ENCODE data around the gene SEMA4D. TPM values are rescaled to one million over a fixed set of nuclear protein-coding genes. Genes with fewer than 3 reads are reported as not detected.

SEMA4D gene
- total RNA-seq, 2 donors from 2014 or later, result 42.8 to 51.0 TPM

GRCh38 chr9:89427621-89428221, 70.2 kb downstream of the SEMA4D start:
- H3K9ac ChIP-seq (ENCODE audit: extremely low read depth, low read length, poor library complexity, severe bottlenecking), result no peak overlapping the region
- Mint-ChIP-seq H3K27me3 (ENCODE audit: insufficient read depth) (no peaks in the 10 kb centered on the region), H3K9me3 (peaks cover 3% of the 10 kb centered on the region), H3K4me3 (no peak overlapping the region), H3K27ac (no peak overlapping the region), H3K36me3 (ENCODE audit: low read depth) (peaks cover 8% of the 10 kb centered on the region), H3K4me1 (peaks cover 8% of the 10 kb centered on the region)
- no peaks in the 10 kb centered on the region for H3K9me3 ChIP-seq (ENCODE audit: control insufficient read depth, low read length)
- no peaks in the 10 kb centered on the region for H3K27me3 ChIP-seq (ENCODE audit: control insufficient read depth, insufficient read depth, low read length, poor library complexity, severe bottlenecking)
- H3K27ac ChIP-seq (ENCODE audit: low read depth, low read length), result no peak overlapping the region
- TF ChIP-seq CTCF (conservative IDR thresholded peaks at IDR 0.05), result peak; percentile 37
- H3K4me3 ChIP-seq (ENCODE audit: low read length), result no peak overlapping the region
- WGBS, 2 experiments (ENCODE audit: insufficient coverage in 1 of 2, insufficient read length in 1 of 2), result 90 to 92% methylated on average over 13 to 17 of the region's 17 CpGs
- DNase-seq, result no peak
- no peaks in the 10 kb centered on the region for H3K4me1 ChIP-seq (ENCODE audit: control insufficient read depth, insufficient read depth, low read length)
- H3K36me3 ChIP-seq (ENCODE audit: control insufficient read depth, insufficient read depth, low read length), result no peaks in the 10 kb centered on the region

DNA sequence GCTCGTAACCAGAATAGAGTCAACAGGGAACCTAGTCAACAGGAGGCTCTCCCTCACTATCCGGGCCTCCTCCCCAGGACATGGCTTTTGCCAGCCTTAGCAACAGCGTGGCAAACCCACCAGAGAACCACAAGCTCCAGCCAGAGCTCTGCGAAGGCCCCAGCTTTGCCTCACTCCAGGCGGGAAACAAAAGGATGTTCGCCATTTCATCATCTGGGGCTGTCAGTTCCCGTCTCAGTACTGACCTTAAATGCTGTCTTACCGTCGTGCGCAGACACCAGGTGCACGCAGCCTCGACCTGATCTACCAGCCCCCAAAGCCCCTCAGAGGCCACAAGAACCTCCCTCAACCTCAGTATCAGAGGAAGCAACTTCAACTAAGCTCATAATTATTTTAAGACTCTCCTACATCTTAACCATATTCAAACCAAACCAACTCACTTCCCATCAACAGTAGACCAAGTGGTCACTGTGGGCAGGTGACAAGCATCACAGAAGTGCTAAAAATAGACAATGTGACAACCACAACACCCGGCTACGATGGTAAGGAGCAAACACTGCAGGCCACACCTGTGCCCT, 71.4 kb downstream of the SEMA4D start:
- DNase-seq, result no peak
- Mint-ChIP-seq H3K9me3 (peaks cover 3% of the 10 kb centered on the region), H3K4me3 (no peak overlapping the region), H3K27ac (no peak overlapping the region), H3K27me3 (ENCODE audit: insufficient read depth) (no peaks in the 10 kb centered on the region), H3K4me1 (peaks cover 8% of the 10 kb centered on the region), H3K36me3 (ENCODE audit: low read depth) (peaks cover 8% of the 10 kb centered on the region)
- no peaks in the 10 kb centered on the region for H3K9me3 ChIP-seq (ENCODE audit: control insufficient read depth, low read length)
- H3K9ac ChIP-seq (ENCODE audit: extremely low read depth, low read length, poor library complexity, severe bottlenecking), result no peak overlapping the region
- no peak overlapping the region for H3K27ac ChIP-seq (ENCODE audit: low read depth, low read length)
- WGBS, 2 experiments (ENCODE audit: insufficient coverage in 1 of 2, insufficient read length in 1 of 2), result 83 to 85% methylated on average over 12 to 14 of the region's 14 CpGs
- H3K4me1 ChIP-seq (ENCODE audit: control insufficient read depth, insufficient read depth, low read length), result no peaks in the 10 kb centered on the region
- H3K36me3 ChIP-seq (ENCODE audit: control insufficient read depth, insufficient read depth, low read length), result no peaks in the 10 kb centered on the region
- no peaks in the 10 kb centered on the region for H3K27me3 ChIP-seq (ENCODE audit: control insufficient read depth, insufficient read depth, low read length, poor library complexity, severe bottlenecking)
- TF ChIP-seq CTCF (conservative IDR thresholded peaks at IDR 0.05), result no peak
- no peak overlapping the region for H3K4me3 ChIP-seq (ENCODE audit: low read length)

DNA sequence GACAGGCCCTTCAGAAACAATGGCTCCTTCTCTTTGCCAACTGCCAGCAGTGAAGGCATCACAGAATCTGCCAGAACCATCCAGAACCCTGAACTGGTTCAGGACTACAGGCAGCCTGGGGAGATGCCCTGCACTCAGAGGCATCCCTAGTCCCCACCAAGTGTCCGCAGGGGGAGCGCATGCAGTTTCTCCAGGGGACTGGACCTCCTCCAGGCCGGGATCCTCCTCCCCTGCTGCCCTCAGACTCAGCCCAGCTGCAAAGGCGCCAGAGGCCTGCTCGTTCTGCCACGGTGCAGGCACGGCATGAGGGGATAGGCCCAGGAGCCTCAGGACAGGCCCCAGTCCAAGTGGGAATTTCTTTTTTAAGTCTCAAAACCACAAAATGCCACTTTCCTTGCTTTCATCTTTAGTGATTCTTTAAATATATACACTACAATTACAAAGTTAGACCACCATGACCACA, 72.0 kb downstream of the SEMA4D start:
- H3K4me1 Mint-ChIP-seq, result peaks cover 8% of the 10 kb centered on the region
- Histone ChIP-seq H3K27ac (ENCODE audit: low read depth, low read length) (no peak overlapping the region), H3K9ac (ENCODE audit: extremely low read depth, low read length, poor library complexity, severe bottlenecking) (no peak overlapping the region), H3K27me3 (ENCODE audit: control insufficient read depth, insufficient read depth, low read length, poor library complexity, severe bottlenecking) (no peaks in the 10 kb centered on the region), H3K36me3 (ENCODE audit: control insufficient read depth, insufficient read depth, low read length) (no peaks in the 10 kb centered on the region), H3K4me3 (ENCODE audit: low read length) (no peak overlapping the region), H3K9me3 (ENCODE audit: control insufficient read depth, low read length) (no peaks in the 10 kb centered on the region), H3K4me1 (ENCODE audit: control insufficient read depth, insufficient read depth, low read length) (no peaks in the 10 kb centered on the region)
- no peak for DNase-seq
- 76 to 92% methylated on average over 3 to 7 of the region's 7 CpGs for WGBS, 2 experiments (ENCODE audit: insufficient coverage in 1 of 2, insufficient read length in 1 of 2)
- TF ChIP-seq CTCF (conservative IDR thresholded peaks at IDR 0.05), result no peak
- H3K36me3 Mint-ChIP-seq (ENCODE audit: low read depth), result peaks cover 8% of the 10 kb centered on the region
- H3K27me3 Mint-ChIP-seq (ENCODE audit: insufficient read depth), result no peaks in the 10 kb centered on the region
- H3K27ac Mint-ChIP-seq, result no peak overlapping the region
- no peak overlapping the region for H3K4me3 Mint-ChIP-seq
- peaks cover 3% of the 10 kb centered on the region for H3K9me3 Mint-ChIP-seq

Measured in endodermal cell (in vitro differentiated cells).